NT2/D1 (cell line): ENCODE results near the gene COL4A5.

Source experiments
- SUZ12 ChIP-seq: IDR thresholded peaks from 2 replicates; pipeline ENCODE4 v1.6.1; 2011; ENCODE audit not compliant: insufficient read length, insufficient read depth; ENCODE audit errors: extremely low read depth
- YY1 ChIP-seq: IDR thresholded peaks from 2 replicates; pipeline ENCODE4 v1.6.1; 2011; ENCODE audit not compliant: insufficient read length, insufficient read depth
- ZNF274 ChIP-seq: IDR thresholded peaks from 2 replicates; pipeline ENCODE4 v1.6.1; 2011; ENCODE audit warnings: mild to moderate bottlenecking, low read depth, low read length

- TF ChIP-seq ZNF274 (no peak), YY1 (no peak), SUZ12 (no peak)
Observed at GRCh38 chrX:108439426-108439942, at the start of gene COL4A5.
